Upper lobe of left lung (tissue), 4 donors: ENCODE measurements around the gene GSG1L2.

ENCODE experiments used
- CTCF ChIP-seq, 6 experiments: fragments of 450-650 bp in 4 of 6; fragments of 200-600 bp in 2 of 6; sonication (generic) in 2 of 6; IDR thresholded peaks; one replicate each; pipeline ENCODE4 v1.5.1; 2016 to 2019; ENCODE audit warnings: antibody characterized with exemption in 6 of 6
- POLR2A ChIP-seq, 4 donors: fragments of 450-650 bp; IDR thresholded peaks; one replicate each; pipeline ENCODE4 v1.5.1; 2016 to 2017; ENCODE audit warnings: antibody characterized with exemption in 4 of 4, mild to moderate bottlenecking in 2 of 4
- POLR2AphosphoS5 ChIP-seq, 2 donors: sonication (generic); formaldehyde crosslinking; IDR thresholded peaks; one replicate each; pipeline ENCODE4 v1.5.1; 2017; ENCODE audit warnings: antibody characterized with exemption in 2 of 2

DNA sequence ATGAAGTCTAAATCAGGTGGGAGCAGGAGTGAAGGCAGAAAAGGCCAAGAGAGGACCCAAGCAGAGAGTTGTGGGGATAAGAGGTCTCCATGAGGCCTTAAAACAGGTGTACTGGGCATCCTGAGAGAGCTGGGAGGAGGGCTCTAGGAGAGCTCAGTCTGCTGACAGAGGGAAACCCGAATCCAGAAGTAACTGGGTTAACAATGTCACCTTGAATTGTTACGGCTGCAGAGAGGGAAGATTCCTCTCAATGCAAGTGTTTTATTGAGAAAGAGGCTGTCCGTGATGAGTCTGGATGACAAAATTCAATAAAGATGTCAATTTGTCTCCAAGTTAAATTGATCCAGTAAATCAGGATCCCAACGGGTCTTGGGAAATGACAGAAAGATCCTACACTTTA, 38.8 kb downstream of the GSG1L2 start:
- no peak for TF ChIP-seq CTCF (IDR thresholded peaks at IDR 0.05)
- no peak for TF ChIP-seq POLR2AphosphoS5 (IDR thresholded peaks at IDR 0.05)
- TF ChIP-seq POLR2A (IDR thresholded peaks at IDR 0.05) = no peak
